GM12878 (cell line): ENCODE results near the gene CALHM1. TPM values are rescaled to one million over a fixed set of nuclear protein-coding genes. Genes with fewer than 3 reads are reported as not detected.
A peak's percentile ranks its signal among the peaks of the same experiment; 100 is the strongest.

Experiments
- ATAC-seq: fragments of 200-7000 bp; cut with Tn5 transposase; 3 replicates; pipeline ENCODE4 v1.9.1; 2020; ENCODE audit warnings: mild to moderate bottlenecking, moderate library complexity
- BruUV-seq: library from RNA; stranded (reverse); fragments of 400-500 nt; replicated peaks from 2 replicates; lab custom pipeline; 2021; lab: Mats Ljungman, UMichigan
- CTCF ChIA-PET: fragments of 300-600 bp; sonication (Branson Sonifier 250); formaldehyde crosslinking; extraction: SDS; loops from one replicate; lab custom pipeline; 2021; ENCODE audit warnings: inconsistent platforms; lab: Yijun Ruan, JAX
- POLR2A ChIA-PET: fragments of 350-600 bp; formaldehyde crosslinking; extraction: SDS; loops from one replicate; lab custom pipeline; 2021; ENCODE audit warnings: inconsistent platforms; lab: Charles Lee
- RAD21 ChIA-PET: fragments of 300-600 bp; sonication (Branson Sonifier 250); formaldehyde crosslinking; loops from one replicate; lab custom pipeline; 2023; ENCODE audit warnings: antibody characterized with exemption; ENCODE audit not compliant: unreplicated experiment; lab: Charles Lee
- SMC1A ChIA-PET: fragments of 300-600 bp; sonication (Branson Sonifier 250); formaldehyde crosslinking; loops from one replicate; lab custom pipeline; 2023; ENCODE audit not compliant: unreplicated experiment, uncharacterized antibody; lab: Charles Lee
- DNase-seq: peaks from one replicate; pipeline ENCODE4 v3.0.0-alpha.2; 2011; ENCODE audit warnings: low read depth, low spot score
- FAIRE-seq: peaks from 3 replicates; lab custom pipeline; 2011; peaks lifted over from hg19 to GRCh38; lab: Jason Lieb, UNC
- H2AFZ ChIP-seq: 2 replicates; pipeline ENCODE4 v1.6.0; 2011; ENCODE audit warnings: low read depth, low read length, control low read depth; ENCODE audit not compliant: control insufficient read depth
- H3K27ac ChIP-seq: 2 replicates; pipeline ENCODE4 v1.5.1; 2011; ENCODE audit warnings: control low read depth; ENCODE audit not compliant: control insufficient read depth, insufficient read depth
- H3K27me3 ChIP-seq, 2 experiments: replicated peaks in 1 of 2; 2 replicates each; pipeline versions ENCODE4 v1.6.0 to v1.6.1; 2011; ENCODE audit warnings: low read length in 1 of 2; ENCODE audit not compliant: control insufficient read depth in 2 of 2, insufficient read depth in 2 of 2
- H3K36me3 ChIP-seq, 2 experiments: 2 replicates each; pipeline ENCODE4 v1.5.1; 2011; ENCODE audit warnings: low read length in 1 of 2; ENCODE audit not compliant: control insufficient read depth in 2 of 2, insufficient read depth in 2 of 2
- H3K4me1 ChIP-seq: 2 replicates; pipeline ENCODE4 v1.6.1; 2011; ENCODE audit warnings: mild to moderate bottlenecking, low read length, moderate library complexity, mixed read lengths; ENCODE audit not compliant: control insufficient read depth, insufficient read depth
- H3K4me2 ChIP-seq: 2 replicates; pipeline ENCODE4 v1.6.0; 2011; ENCODE audit warnings: control low read depth; ENCODE audit not compliant: control insufficient read depth, insufficient read depth
- H3K4me3 ChIP-seq: fragments of 200-600 bp; sonication (generic); 2 replicates; pipeline ENCODE4 v1.5.1; 2016
- H3K79me2 ChIP-seq: 2 replicates; pipeline ENCODE4 v1.6.0; 2011; ENCODE audit warnings: low read length; ENCODE audit not compliant: control insufficient read depth, insufficient read depth
- H3K9ac ChIP-seq: 2 replicates; pipeline ENCODE4 v1.8.0; 2011; ENCODE audit warnings: low read length, control low read depth, mixed read lengths; ENCODE audit not compliant: control insufficient read depth, insufficient read depth
- H3K9me3 ChIP-seq: replicated peaks from 3 replicates; pipeline ENCODE4 v1.5.1; 2011; ENCODE audit warnings: mild to moderate bottlenecking, low read length; ENCODE audit not compliant: control insufficient read depth, insufficient read depth
- H4K20me1 ChIP-seq: 2 replicates; pipeline ENCODE4 v1.6.0; 2011; ENCODE audit not compliant: control insufficient read depth, insufficient read depth
- E4F1 ChIP-seq: fragments of 450-650 bp; IDR thresholded peaks from 2 replicates; pipeline ENCODE4 v1.6.1; 2018; ENCODE audit warnings: borderline replicate concordance, mild to moderate bottlenecking; ENCODE audit not compliant: partially characterized antibody
- HDAC2 ChIP-seq: fragments of 200-600 bp; sonication (generic); IDR thresholded peaks from 2 replicates; pipeline ENCODE4 v1.6.1; 2017
- POLR2A ChIP-seq: IDR thresholded peaks from 2 replicates; pipeline ENCODE4 v1.6.1; 2011; ENCODE audit warnings: low read depth, mild to moderate bottlenecking, low read length
- WRNIP1 ChIP-seq: IDR thresholded peaks from 2 replicates; pipeline ENCODE4 v1.6.1; 2011; ENCODE audit warnings: low read depth, low read length, improper control_type of control experiment, borderline replicate concordance
- WGBS: methylation state at CpG from one replicate; pipeline ENCODE4 v1.1.6; 2016; ENCODE audit warnings: low lambda C conversion rate; ENCODE audit not compliant: insufficient replicate concordance, insufficient coverage; ENCODE audit errors: missing lambda C conversion rate; 5-methylcytosine and 5-hydroxymethylcytosine counted together
- in situ Hi-C: fragments of 300-500 bp; cut with MboI; formaldehyde crosslinking; loops from 9 replicates; pipeline ENCODE4 v1.14.3; 2018; ENCODE audit warnings: mixed read lengths
- intact Hi-C: fragments of 100-400 bp; cut with micrococcal nuclease; formaldehyde crosslinking; loops from one replicate; pipeline ENCODE4 v1.14.2; 2022; ENCODE audit not compliant: unreplicated experiment
- polyA plus RNA-seq, 11 experiments: library from polyadenylated mRNA; depleted of rRNA in 4 of 11; unstranded in 6 of 11; stranded (reverse) in 5 of 11; fragments of >200 nt; fragmentation: Nextera tagmentation in 4 of 11; fragmentation: Illumina TruSeq in 1 of 11; extraction: Ambion mirVana in 4 of 11; extraction: Trizol in 1 of 11; gene quantifications; 1 replicate in 1 of 11; 2 replicates in 10 of 11; pipeline versions ENCODE4 v1.2.1 to v1.2.3, GENCODE V29; 2011 to 2016; ENCODE audit warnings: inconsistent platforms in 2 of 11, missing spikeins in 2 of 11, low read depth in 1 of 11
- total RNA-seq, 4 experiments: library from RNA; depleted of rRNA in 3 of 4; stranded (reverse); fragments of >200 nt in 3 of 4; fragmentation: Illumina TruSeq in 1 of 4; extraction: Trizol in 1 of 4; gene quantifications; 2 replicates each; pipeline versions ENCODE4 v1.2.1 to v1.2.3, GENCODE V29; 2013 to 2021
- TF ChIP-seq, protein P1 (sequence below): IDR thresholded peaks from 2 replicates; pipeline ENCODE4 v1.6.1; 2011; ENCODE audit warnings: mild to moderate bottlenecking, low read depth, low read length, moderate library complexity; ENCODE audit not compliant: insufficient replicate concordance

CALHM1 gene
- total and polyA plus RNA-seq, 10 of the 15 experiments (the other 5 are each of a cell fraction or from before 2014, with no cell fraction given), result 0.05 to 1.7 (median 0.17) TPM

DNA sequence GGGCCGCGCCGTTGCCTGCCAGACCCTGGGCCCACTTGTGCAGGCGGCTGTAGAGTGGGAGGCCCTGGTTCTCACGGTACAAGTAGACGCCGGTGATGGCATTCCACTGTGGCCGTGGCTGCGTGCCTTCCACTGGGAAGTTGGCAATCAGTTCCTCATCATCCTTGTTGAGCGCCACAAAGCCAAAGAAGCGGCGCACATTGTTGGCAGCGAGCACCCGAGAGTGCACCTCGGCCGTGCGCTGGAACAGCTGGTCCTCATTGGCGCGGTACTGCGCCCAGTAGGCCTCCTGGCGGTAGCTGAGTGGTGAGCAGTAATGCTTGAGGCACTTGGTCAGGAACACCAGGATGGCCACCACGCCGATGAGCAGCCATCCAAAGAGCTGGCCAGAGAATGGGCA, 11.5 kb downstream of the CALHM1 start:
- H3K27ac ChIP-seq, result no peak overlapping the region
- no TSS peak for BruUV-seq
- no peak overlapping the region for H3K4me2 ChIP-seq
- ChIA-PET SMC1A (interaction anchor here (9.6 kb wide), 1 partner anchor 27 kb away, joined by 124 read pairs; no protein-coding TSS in a partner anchor), CTCF (interaction anchor here (17.8 kb wide), 1 partner anchor 31 kb away, joined by 163 read pairs; the partner anchor contains the start of gene CALHM3), RAD21 (interaction anchor here (7.1 kb wide), 2 partner anchors 20 to 29 kb away, joined by 55 to 73 read pairs; no protein-coding TSS in a partner anchor), POLR2A (no interaction called here)
- TF ChIP-seq HDAC2, result no peak
- no peak for TF ChIP-seq WRNIP1
- TF ChIP-seq, protein P1, sequence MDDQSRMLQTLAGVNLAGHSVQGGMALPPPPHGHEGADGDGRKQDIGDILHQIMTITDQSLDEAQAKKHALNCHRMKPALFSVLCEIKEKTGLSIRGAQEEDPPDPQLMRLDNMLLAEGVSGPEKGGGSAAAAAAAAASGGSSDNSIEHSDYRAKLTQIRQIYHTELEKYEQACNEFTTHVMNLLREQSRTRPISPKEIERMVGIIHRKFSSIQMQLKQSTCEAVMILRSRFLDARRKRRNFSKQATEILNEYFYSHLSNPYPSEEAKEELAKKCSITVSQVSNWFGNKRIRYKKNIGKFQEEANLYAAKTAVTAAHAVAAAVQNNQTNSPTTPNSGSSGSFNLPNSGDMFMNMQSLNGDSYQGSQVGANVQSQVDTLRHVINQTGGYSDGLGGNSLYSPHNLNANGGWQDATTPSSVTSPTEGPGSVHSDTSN, result no peak
- peak; percentile 70 for TF ChIP-seq POLR2A
- no peak for TF ChIP-seq E4F1
- no peaks in the 10 kb centered on the region for H3K9me3 ChIP-seq
- H4K20me1 ChIP-seq, result no peaks in the 10 kb centered on the region; the same call in 1 of the 2 replicates
- WGBS, result 95% methylated on average over 23 of the region's 23 CpGs
- H3K4me1 ChIP-seq, result peaks cover 17% of the 10 kb centered on the region
- H3K4me3 ChIP-seq, result no peak overlapping the region
- peaks cover 36 to 37% of the 10 kb centered on the region in 2 experiments for H3K36me3 ChIP-seq
- H2AFZ ChIP-seq, result no peak overlapping the region
- FAIRE-seq (no peak), DNase-seq (no peak), ATAC-seq (no peak)
- intact Hi-C loops, result loop anchor here (5.0 kb wide), 1 partner anchor 35 kb away; no protein-coding TSS in a partner anchor
- in situ Hi-C loops, result no loop called here
- peaks cover 30% of the 10 kb centered on the region for H3K79me2 ChIP-seq
- H3K9ac ChIP-seq, result no peak overlapping the region
- H3K27me3 ChIP-seq, result no peaks in the 10 kb centered on the region
